GM18870 (cell line): ENCODE data around the gene MYH9.

Source experiments
- ATAC-seq: cut with Tn5 transposase; IDR thresholded peaks from one replicate; pipeline ENCODE4 v1.9.1; 2021; ENCODE audit warnings: moderate library complexity; ENCODE audit not compliant: unreplicated experiment

Gene MYH9

DNA sequence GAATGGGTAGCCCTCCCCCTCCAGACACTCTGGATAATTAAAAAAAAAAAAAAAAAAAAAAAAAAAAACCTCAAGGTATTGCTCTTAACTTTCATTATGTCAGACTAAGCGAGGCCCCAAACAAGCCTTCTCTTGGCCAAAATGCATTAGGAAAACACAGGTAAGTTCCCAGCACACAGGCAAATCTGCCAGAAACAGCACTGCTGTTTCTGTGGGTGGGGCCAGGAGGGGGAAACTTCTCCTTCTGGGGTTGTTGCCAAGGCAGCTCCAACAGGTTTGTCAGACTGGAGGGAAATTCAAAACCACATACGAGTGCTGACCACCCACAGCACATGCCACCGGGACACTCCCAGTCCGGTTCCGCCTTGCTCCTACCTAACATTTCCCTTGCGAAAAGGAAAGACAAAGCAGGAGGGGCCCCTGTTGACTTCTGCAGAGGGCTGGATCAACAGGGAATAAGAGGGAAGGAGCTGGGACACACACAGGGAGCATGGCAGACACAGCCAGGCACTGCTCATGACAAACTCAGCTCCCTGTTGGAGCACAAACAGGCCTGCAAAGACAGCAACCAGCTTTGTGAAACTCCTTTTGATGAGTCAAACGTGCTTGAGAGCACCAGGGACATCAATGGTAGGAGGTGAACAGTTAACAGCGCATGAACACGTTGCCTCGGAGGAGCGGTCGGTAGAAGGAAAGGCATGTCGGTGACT, 55.0 kb downstream of the MYH9 start:
- no peak for ATAC-seq

GRCh38 chr22:36331912-36332622, 55.7 kb downstream of the MYH9 start:
- ATAC-seq = no peak

DNA sequence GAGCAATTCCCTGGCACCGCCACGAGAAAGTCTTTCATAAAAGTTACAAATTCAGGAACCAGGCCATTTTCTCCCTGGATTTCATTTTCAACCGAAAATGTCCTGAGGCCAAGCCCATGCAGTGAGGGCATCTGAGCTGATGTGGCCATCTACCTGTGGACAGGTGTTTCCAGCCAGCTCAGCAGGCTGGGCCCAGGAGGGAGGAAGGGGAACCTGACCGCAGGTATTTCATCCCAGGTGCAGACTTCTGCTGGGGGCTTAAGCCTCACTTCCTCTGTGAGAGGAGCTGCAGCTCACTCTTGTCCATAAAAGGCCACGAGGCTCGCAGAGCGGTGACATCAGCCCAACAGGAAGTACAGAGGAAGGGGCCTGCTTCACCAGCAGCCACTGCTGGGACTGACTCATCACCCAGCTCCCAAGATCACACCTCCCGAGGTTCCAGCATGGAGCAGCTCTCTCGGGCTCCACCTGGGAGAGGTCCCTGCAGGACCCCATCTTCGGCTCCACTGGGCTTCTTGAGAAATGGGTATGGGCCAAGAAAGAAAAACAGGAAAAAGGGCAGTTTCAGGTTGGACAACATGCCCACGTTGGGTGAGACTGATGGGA, 56.4 kb downstream of the MYH9 start:
- peak; percentile 53 for ATAC-seq

DNA sequence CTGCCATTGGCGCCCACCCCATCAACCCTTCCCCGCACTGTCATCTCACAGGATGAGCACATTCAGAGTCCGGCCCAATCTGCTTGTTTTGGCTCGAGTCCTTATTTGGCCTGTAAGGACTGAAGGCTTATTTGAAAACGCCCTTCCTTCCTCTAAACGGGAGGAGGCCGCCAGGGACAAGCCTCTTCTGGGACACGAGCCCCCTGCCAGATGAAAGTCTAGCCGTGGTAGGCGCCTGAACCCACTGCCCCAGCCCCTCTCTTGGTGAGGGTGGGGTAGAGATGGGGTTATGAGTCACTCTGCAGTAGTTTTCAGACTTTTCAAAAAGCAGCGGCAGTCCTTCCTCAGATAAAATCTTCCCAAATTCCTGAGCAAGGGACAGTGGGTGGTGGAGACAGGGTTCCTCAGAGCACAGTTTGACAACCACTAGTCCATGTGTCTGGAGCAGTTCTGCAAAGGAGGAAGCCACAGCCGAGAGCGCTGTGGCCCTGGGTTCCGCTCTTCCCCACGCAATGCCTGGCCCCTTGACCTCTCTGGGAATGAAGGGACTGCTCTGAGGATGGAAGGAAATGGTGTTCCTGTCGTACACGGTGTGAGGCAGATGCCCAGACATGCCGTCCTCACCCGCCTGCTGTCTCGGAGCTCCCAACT, 57.0 kb downstream of the MYH9 start:
- ATAC-seq = no peak

DNA sequence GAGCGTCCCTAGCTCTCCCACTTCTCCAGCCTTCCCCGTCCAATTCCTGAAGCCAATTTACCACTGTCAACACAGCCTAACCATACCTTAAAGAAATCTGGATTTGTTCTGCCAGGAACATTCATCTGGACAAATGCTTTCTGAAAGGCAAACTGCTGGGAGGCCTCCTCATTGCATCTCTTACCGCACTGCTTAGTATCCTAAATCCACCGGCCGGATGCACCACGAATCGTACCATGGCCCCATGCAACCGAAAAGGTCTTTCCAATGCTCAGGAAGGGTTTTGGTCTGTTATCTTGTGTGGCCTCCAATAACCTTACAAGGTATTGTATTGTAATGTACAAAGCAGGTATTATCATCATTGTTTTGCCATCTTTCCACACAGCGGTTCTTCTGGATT, 57.6 kb downstream of the MYH9 start:
- no peak for ATAC-seq

DNA sequence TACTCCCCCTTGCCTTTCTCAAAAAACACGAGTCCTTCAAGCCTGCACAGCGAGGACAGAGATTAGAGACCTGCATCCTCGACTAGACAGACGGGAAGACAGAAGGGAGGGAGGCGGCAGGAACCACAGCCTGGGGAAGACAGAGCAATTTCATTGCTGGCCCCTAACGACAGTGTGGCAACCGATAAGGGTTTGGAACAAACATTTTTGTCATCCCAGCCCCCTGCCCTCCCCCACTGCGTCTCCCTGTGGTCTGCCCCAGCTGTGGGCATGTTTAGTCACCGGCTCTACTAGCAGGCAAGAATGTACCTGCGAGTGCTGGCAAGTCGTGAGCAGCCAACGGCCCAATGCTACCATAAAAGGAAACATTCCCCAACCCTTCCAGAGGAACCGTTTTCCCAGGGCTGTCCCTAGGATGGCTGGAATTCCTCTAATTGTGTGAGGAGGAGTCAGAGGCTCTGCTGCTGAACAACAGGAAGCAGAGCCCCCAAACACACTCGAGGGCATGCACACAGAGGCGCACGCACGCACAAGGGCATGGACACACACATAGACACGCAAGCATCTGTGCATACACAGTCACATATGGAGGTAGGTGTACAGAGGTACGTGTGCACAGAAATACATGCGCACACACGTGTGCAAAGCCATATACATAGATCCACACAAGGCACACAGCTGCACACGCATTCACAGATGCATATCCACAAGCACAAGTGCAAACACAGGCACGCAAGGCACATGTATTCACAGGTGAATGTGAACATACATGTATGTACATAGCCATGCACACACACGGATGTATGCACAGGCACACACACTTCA, 58.3 kb downstream of the MYH9 start:
- no peak for ATAC-seq

DNA sequence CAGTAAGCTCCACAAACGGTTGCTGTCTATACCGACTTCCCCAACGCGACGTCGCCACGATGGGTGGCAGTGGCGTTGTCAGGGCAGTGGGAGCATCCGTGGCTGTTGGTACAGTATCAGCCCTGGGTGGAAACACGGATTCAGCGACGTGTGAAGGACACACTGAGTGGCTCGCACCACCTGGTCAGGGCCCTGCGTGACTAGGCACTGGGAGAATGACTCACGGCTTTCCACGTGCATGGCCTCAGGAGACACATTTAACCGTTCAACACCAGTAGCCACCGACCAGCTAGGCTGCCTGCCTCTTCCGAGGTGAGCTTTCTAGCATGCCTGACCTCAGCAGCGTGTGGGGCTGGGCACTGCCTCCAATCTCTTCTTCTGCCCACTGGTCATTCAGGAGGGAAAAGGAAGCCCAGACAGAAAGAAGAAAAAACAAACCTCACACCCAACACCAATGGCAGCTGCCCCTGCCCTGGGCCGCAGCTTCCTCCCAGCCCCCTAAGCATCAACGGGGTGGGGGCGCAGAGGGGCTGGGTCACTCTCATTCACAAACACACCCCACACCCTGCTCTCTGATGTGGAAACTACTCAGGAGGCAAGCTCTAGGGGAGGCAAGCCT, 59.0 kb downstream of the MYH9 start:
- ATAC-seq = no peak

DNA sequence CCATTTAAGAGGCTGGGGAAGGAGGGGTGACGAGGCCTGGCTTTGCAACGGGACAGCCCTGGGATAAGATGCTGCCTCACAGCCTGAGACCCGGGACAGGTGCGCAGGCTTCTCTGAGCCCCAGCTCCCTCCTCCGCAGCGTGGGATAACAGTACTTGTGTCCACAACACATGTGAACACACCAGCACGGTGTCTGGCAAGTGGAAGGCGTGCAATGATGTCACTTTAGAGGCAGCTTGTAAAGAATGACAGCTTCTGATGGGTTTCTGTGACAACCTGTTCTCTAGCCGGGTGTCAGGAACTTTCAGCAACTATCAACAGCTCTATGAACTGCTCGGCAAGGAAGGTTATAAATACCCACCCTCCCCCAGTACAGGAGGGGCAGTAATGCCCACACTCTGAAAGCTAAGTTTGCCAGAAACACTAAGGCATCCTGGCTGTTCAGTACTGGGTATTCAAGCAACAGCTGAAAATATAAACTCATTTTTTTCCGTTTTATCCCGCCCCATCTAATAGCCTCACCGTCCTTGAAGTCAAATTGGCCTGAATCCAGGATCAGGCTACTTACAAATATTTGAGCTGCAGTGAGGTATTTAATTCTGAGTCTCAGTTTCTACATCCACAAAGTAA, 59.7 kb downstream of the MYH9 start:
- ATAC-seq = no peak

- ATAC-seq = no peak
Measured at GRCh38 chr22:36326178-36327161, 61.3 kb downstream of the MYH9 start.

- no peak for ATAC-seq
Measured at GRCh38 chr22:36325154-36326031, 62.4 kb downstream of the MYH9 start.

- no peak for ATAC-seq
Measured at GRCh38 chr22:36324414-36324813, 63.4 kb downstream of the MYH9 start.

DNA sequence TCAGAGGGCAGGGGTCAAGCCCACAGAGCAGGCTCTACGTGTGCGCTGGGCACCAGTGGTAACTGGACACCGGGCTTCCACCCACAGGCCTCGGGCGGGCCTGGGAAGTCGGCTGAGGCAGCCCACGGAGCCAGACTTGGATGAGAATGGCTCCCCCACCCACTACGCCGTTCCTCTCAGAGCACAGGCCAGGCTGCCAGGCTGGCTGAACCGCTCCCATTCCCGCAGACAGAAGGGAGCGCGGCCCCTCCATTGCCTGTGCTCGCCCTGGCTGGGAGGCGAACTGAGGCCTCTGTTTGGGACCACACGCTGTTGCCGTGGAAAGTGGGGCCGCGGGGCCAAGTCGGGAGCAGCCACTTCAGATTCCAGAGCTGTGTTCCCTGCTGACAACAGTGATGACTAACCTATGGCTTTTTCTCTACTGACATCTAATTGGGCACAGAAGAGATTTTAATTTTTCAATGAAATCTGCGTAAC, 63.9 kb downstream of the MYH9 start:
- no peak for ATAC-seq

GRCh38 chr22:36323182-36323854, 64.4 kb downstream of the MYH9 start:
- no peak for ATAC-seq

DNA sequence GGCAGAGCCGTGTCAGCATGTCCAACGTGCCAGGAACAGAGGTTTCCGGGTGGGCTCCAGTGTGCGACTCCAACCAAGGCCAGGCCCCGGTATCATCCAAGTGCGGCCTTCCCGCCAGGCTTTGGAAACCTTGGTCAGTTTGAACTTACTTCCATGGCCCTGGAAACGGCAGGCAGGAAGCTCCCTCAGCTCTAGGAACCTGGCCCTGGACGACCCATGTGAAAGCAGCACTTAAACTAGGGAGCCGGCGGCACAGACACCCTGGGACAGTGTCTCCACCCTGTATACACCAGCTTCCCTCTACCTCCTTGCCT, 65.2 kb downstream of the MYH9 start:
- ATAC-seq = no peak

- ATAC-seq = no peak
Measured at GRCh38 chr22:36321797-36322601, 65.8 kb downstream of the MYH9 start.

DNA sequence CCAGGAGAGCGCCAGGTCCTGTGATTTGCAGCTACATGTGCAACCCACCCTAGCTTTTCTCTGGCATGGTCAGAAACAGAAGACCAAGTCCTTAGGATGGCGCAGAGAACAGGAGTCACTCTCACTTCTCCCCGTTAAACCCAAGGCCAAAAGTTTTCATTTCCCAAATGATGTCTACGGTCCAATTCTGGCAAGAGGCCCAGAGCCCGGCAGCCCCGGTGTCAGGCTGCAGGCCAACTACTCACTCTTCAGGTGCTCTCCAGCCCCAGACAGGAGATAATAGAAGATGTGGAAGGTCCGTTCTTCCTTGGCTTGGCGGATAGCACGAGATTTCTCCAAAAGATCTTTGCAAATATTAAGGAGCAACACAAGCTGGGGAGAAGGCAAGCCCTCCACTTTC, 67.2 kb downstream of the MYH9 start:
- no peak for ATAC-seq
